ENCODE measurements around the gene B4GALT5. TPM values are rescaled to one million over a fixed set of nuclear protein-coding genes. Genes with fewer than 3 reads are reported as not detected.
"Not testable (repeated sequence)": the region's sequence is repeated elsewhere in the genome, so short reads cannot be mapped to it uniquely, and the experiment has no call there.

Gene B4GALT5, protein sequence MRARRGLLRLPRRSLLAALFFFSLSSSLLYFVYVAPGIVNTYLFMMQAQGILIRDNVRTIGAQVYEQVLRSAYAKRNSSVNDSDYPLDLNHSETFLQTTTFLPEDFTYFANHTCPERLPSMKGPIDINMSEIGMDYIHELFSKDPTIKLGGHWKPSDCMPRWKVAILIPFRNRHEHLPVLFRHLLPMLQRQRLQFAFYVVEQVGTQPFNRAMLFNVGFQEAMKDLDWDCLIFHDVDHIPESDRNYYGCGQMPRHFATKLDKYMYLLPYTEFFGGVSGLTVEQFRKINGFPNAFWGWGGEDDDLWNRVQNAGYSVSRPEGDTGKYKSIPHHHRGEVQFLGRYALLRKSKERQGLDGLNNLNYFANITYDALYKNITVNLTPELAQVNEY
- total RNA-seq = 10 to 100 TPM; 28.1 to 30.9 TPM

DNA sequence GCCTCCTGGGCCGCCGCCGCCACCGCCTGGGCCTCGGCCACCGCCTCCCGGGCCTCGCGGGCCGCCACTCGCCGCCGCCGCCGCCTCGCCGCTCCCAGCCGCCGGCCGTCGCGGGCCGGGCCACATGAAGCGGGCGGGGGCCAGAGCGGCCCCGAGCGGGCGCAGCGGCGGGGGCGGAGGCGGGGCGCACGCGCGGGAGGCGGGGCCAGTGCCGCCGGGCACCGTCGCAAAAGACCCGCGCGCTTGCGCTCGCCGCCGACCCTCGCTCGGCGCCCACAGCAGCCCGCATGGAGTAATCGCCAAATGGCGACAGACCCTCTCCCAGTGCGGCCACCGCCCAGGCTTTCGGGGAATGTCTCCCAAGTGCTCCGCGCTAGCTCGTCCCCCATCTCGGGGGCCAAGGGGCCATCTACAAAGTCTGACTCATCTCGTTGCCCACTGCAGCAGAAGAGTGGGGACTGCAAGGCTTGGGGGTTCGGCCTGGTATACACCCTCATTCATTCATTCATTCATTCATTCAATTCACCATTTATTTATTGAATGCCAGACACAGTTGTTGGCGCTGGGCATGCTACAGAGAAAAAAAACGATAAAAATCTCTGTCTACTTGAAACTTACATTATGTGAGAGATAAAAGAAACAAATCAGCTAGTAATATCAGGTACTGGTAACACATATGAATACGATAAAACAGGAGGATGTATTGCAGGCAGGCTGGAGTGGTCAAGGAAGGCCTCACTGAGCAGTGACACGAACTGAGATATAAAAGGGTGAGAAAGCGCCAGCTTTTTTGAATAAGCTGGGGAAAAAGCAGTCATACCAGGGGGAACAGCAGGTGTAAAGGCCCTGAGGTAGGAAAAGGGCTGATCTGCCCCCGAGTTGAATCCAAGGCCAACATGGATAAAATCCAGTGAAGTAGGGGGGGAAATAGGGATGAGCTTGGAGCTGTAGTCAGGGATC is at the start of gene B4GALT5:
Gene B4GALT5, minus strand, starts transcription at position 126 of the 960 bp plus-strand sequence. CDS start 188 bp downstream, outside the sequence.
- no peaks in the 10 kb centered on the region for H3K9me3 Mint-ChIP-seq (ENCODE audit: low read depth)
- H3K27ac Mint-ChIP-seq = peak within 1 kb of the TSS; percentile 88
- peak within 1 kb of the TSS; percentile 86 for H3K4me3 Mint-ChIP-seq
- DNase-seq (peak; percentile 72), ATAC-seq (peak; percentile 92)
- peaks cover 17% of the 10 kb centered on the region for H3K36me3 Mint-ChIP-seq
- CTCF ChIA-PET = interaction anchor here (0.6 to 2.3 kb wide), 5 partner anchors 38 to 172 kb away, joined by 4 to 7 read pairs (median 5); no protein-coding TSS in a partner anchor
- H3K4me1 Mint-ChIP-seq = peaks cover 52% of the 10 kb centered on the region
- no peaks in the 10 kb centered on the region for H3K27me3 Mint-ChIP-seq

DNA sequence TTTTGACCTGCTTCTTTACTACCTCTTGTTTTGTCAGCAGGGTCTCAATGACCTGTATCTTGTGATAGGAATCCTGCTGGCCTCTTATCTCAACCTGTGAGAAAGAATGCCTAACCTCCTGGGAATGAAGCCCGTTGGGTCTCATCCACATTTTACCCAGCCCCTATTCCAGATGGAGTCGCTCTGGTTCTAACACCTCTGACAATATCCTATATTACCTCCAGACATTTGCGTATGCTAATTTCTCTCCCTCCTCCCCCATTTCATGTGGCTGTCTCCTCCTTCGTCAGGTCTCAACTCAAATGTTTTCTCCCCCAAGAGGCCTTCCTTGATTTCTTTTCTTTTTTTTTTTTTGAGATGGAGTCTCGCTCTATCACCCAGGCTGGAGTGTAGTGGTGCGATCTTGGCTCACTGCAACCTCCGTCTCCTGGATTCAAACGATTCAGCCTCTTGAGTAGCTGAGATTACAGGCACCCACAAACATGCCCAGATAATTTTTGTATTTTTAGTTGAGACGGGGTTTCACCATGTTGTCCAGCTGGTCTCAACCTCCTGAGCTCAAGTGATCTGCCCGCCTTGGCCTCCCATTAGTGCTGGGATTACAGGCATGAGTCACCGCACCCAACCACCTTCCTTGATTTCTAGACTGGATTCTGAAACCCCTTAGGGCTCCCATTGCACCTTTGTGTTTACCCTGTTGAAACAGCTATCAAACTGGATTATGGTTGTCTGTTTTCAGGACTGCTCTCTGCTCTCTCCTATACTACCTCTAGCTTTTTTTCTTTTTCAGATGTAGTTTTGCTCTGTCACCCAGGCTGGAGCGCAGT is 49.5 kb upstream of the B4GALT5 start:
- peaks cover 12% of the 10 kb centered on the region for H3K4me1 Mint-ChIP-seq
- H3K4me3 Mint-ChIP-seq = no peak overlapping the region
- no peak overlapping the region for H3K27ac Mint-ChIP-seq
- CTCF ChIA-PET = no interaction called here
- H3K9me3 Mint-ChIP-seq (ENCODE audit: low read depth) = no peaks in the 10 kb centered on the region
- DNase-seq (no peak), ATAC-seq (no peak)
- peaks cover 36% of the 10 kb centered on the region for H3K27me3 Mint-ChIP-seq
- no peaks in the 10 kb centered on the region for H3K36me3 Mint-ChIP-seq

DNA sequence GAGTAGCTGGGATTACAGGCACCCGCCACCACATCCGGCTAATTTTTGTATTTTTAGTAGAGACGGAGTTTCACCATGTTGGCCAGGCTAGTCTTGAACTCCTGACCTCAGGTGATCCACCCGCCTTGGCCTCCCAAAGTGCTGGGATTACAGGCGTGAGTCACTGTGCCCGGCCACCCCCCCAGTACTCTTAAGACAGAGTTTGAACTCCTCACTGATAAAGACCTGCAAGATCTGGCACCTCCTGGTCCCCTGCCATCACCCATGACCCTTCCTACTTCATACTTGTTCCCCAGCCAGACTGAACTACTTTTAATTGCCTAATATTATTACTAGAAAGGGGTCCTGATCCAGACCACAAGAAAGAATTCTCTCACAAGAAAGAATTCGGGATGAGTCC is 48.2 kb upstream of the B4GALT5 start:
- H3K4me1 Mint-ChIP-seq; H3K36me3 Mint-ChIP-seq; CTCF ChIA-PET; DNase-seq; H3K27ac Mint-ChIP-seq; H3K9me3 Mint-ChIP-seq (ENCODE audit: low read depth); H3K4me3 Mint-ChIP-seq; ATAC-seq: not testable (repeated sequence)
- peaks cover 37% of the 10 kb centered on the region for H3K27me3 Mint-ChIP-seq

DNA sequence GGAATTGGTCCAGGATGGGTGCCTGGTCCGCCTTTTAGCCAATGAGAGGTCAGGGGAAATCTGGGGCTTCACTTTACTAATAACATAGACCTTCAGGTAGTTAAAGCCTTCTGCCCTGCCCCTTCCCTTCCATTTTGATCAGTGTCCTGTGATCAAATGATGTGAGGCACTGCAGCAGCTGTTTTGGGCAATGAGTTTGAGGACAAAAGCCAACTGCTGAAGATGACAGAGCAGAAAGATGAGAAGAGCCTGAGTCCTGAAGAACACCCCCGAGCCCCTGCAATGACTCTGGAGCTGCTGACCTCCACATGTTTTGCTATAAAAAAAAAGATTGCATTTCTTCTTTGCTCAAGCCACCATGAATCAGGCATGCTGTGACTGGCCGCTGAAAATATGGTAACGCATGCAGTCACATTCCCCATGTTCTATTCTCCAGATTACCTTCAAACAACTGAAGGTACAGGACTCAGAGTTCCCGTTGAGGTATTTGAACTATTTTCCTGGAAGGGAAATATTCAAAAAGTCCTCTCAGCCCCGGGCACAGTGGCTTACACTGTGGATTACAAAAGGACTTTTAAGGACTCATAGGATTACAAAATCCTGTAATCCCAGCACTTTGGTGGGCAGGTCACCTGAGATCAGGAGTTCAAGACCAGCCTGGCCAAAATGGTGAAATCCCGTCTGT is 45.7 kb upstream of the B4GALT5 start:
- Mint-ChIP-seq H3K36me3 (no peaks in the 10 kb centered on the region), H3K9me3 (ENCODE audit: low read depth) (no peaks in the 10 kb centered on the region), H3K4me3 (no peak overlapping the region), H3K27ac (no peak overlapping the region), H3K27me3 (peaks cover 37% of the 10 kb centered on the region), H3K4me1 (no peaks in the 10 kb centered on the region)
- no peak for DNase-seq
- ATAC-seq = no peak
- CTCF ChIA-PET = interaction anchor here (1.0 kb wide), 1 partner anchor 18 kb away, joined by 3 read pairs; no protein-coding TSS in a partner anchor

DNA sequence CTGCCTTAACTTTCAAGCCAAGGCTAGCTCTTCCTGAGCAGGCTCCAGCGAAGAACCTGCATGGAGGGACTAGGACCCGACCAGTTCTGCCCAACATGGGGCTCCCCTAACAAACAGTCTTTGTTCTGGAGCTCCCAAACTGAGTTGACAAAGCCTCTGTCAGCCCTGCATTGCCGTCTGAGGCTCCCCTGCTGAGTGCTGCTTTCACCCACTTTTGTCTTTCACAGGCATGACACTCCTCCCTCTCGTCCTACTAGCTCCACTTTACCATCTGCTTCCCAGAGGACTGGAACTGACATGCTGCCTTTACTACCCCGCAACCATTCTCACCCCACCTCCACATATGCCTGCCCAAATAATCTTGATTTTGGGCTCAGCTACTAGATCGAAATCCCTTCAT is 45.1 kb upstream of the B4GALT5 start:
- Mint-ChIP-seq H3K9me3 (ENCODE audit: low read depth) (no peaks in the 10 kb centered on the region), H3K4me3 (no peak overlapping the region), H3K27ac (no peak overlapping the region), H3K27me3 (peaks cover 38% of the 10 kb centered on the region), H3K4me1 (no peaks in the 10 kb centered on the region), H3K36me3 (no peaks in the 10 kb centered on the region)
- DNase-seq (no peak), ATAC-seq (no peak)
- CTCF ChIA-PET = interaction anchor here (1.0 kb wide), 1 partner anchor 18 kb away, joined by 3 read pairs; no protein-coding TSS in a partner anchor

DNA sequence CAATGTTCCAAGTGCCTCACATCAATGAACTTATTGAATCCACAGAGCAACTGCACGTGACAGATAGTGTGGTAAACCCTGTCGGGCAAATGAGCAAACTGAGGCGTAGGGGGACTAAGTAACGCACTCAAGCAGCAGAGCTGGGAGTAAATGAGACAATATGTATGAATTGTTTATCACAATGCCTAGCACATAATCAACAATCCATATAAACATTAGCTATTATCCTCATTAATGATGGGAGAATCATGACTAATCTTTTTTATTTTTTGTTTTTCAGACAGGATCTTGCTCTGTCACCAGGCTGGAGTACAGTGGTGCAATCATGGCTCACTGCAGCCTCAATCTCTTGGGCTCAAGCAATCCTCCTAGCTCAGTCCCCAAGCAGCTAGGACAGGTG is 43.9 kb upstream of the B4GALT5 start:
- DNase-seq (no peak), ATAC-seq (no peak)
- no peaks in the 10 kb centered on the region for H3K36me3 Mint-ChIP-seq
- no peaks in the 10 kb centered on the region for H3K4me1 Mint-ChIP-seq
- CTCF ChIA-PET = no interaction called here
- H3K27me3 Mint-ChIP-seq = peaks cover 36% of the 10 kb centered on the region
- no peaks in the 10 kb centered on the region for H3K9me3 Mint-ChIP-seq (ENCODE audit: low read depth)
- no peak overlapping the region for H3K4me3 Mint-ChIP-seq
- H3K27ac Mint-ChIP-seq = no peak overlapping the region

DNA sequence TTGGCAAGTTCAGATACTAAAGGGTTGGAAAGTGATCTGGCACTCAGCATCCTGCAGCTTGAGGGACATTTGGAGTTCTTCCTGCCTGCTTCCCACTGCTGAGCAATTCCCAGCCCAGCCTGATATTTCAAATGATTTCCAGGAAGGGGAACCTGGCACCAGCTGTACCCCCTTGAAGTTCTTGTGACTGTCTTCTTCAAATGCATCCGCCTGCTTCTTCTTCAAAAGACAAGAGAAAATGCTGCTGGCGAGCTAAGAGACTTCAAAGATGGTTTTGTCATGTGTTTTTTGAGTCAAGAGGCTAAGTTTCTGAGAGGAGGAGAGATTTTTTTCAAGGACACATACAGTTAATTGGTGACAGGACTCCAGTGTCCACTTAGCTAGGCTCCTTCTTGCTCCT is 42.6 kb upstream of the B4GALT5 start:
- DNase-seq (no peak), ATAC-seq (no peak)
- H3K4me1 Mint-ChIP-seq = peaks cover 3% of the 10 kb centered on the region
- H3K9me3 Mint-ChIP-seq (ENCODE audit: low read depth) = no peaks in the 10 kb centered on the region
- CTCF ChIA-PET = no interaction called here
- peaks cover 38% of the 10 kb centered on the region for H3K27me3 Mint-ChIP-seq
- no peaks in the 10 kb centered on the region for H3K36me3 Mint-ChIP-seq
- H3K4me3 Mint-ChIP-seq = no peak overlapping the region
- no peak overlapping the region for H3K27ac Mint-ChIP-seq

DNA sequence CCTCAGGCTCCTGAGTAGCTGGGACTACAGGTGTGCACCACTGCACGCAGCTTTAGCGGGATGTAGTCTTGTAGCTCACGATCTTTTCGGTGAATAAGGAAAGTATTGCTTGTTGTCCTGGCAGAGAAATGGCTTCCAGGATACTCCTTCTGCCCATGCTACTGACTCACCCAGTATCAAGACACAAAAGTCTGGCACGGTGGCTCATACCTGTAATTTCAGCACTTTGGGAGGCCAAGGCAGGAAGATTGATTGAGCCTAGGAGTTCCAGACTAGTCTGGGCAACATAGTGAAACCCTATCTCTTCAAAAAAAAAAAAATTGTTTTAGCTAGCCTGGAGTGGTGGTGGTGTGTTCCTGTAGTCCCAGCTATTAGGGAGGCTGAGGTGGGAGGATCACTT is 40.9 kb upstream of the B4GALT5 start:
- no peak overlapping the region for H3K4me3 Mint-ChIP-seq
- ATAC-seq (no peak), DNase-seq (no peak)
- no peaks in the 10 kb centered on the region for H3K36me3 Mint-ChIP-seq
- H3K27ac Mint-ChIP-seq = no peak overlapping the region
- CTCF ChIA-PET = no interaction called here
- peaks cover 14% of the 10 kb centered on the region for H3K4me1 Mint-ChIP-seq
- H3K27me3 Mint-ChIP-seq = peaks cover 32% of the 10 kb centered on the region
- H3K9me3 Mint-ChIP-seq (ENCODE audit: low read depth) = no peaks in the 10 kb centered on the region

DNA sequence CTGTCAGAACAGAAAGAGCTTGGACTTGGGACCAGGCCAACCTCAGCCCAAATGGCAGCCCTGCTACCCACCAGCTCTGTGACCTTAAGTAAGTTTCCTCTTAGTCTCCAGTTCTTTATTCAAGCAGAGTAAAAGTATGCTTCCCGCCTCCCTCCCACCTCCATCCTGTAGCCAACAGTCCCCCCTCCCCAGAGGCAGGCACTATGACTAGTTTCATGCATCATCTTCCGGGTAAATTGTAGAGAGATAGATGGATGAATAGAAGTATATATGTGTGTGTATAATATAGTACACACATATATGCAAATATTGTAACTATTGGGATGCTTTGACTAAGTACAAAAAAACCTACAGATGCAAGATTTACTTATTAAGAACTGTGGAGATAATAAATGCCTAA is 39.5 kb upstream of the B4GALT5 start:
- Mint-ChIP-seq H3K36me3 (no peaks in the 10 kb centered on the region), H3K9me3 (ENCODE audit: low read depth) (no peaks in the 10 kb centered on the region), H3K4me3 (no peak overlapping the region), H3K27me3 (peaks cover 27% of the 10 kb centered on the region), H3K4me1 (peaks cover 14% of the 10 kb centered on the region), H3K27ac (no peak overlapping the region)
- CTCF ChIA-PET = interaction anchor here (0.7 kb wide), 1 partner anchor 318 kb away, joined by 3 read pairs; no protein-coding TSS in a partner anchor
- DNase-seq (no peak), ATAC-seq (no peak)

DNA sequence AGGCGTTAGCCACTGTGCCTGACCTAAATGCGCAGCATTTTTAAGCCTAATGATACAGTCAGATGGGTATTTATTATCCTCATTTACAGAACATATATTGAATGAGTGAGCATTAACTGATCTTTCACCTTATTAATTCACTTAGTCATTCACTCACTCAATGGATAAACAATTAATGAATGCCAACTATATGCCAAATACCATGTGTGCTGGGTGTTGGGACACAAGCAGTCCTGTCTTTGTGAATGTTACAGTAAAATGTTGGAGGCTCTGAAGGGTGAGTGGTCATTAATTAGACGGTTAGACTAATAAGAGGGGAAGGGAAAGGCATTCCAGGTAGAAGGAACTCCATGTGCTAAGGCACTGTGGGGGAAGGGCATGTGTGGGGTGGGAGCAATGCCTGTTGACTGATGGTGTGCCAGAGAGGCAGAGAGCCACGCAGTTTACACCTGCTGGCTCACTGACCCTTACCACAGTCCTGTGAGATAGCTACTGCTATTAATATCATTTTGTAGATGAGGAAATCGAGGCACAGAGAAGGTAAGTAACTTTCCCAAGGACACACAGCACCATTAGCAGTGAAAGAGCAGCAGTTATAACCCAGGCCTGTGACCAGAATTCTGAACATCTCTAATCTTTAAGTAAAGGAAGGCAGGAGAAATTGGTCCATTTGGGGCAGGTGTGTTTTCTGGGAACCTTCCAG is 38.7 kb upstream of the B4GALT5 start:
- H3K27ac Mint-ChIP-seq = no peak overlapping the region
- H3K27me3 Mint-ChIP-seq = peaks cover 24% of the 10 kb centered on the region
- no peak overlapping the region for H3K4me3 Mint-ChIP-seq
- CTCF ChIA-PET = no interaction called here
- ATAC-seq (no peak), DNase-seq (no peak)
- H3K9me3 Mint-ChIP-seq (ENCODE audit: low read depth) = no peaks in the 10 kb centered on the region
- no peaks in the 10 kb centered on the region for H3K36me3 Mint-ChIP-seq
- peaks cover 14% of the 10 kb centered on the region for H3K4me1 Mint-ChIP-seq

DNA sequence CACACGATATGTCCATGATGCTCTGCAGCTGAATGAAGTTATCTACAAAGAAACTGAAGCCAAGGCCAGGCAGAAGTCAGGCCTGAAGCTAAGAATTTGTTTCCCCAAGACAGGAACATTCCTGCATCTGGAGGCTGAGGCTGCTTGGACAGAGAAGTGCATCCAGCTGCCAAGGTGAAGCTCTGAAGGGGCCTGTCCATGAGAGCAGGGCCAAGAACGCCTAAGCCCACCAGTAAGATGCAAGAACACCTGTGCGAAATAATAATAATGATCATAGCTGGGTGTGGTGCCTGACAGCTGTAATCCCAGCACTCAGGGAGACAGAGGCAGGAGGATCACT is 37.7 kb upstream of the B4GALT5 start:
- Mint-ChIP-seq H3K4me1 (peaks cover 14% of the 10 kb centered on the region), H3K4me3 (no peak overlapping the region), H3K27me3 (peaks cover 18% of the 10 kb centered on the region), H3K27ac (no peak overlapping the region), H3K9me3 (ENCODE audit: low read depth) (no peaks in the 10 kb centered on the region), H3K36me3 (no peaks in the 10 kb centered on the region)
- CTCF ChIA-PET = interaction anchor here (0.6 to 1.4 kb wide), 3 partner anchors 12 to 30 kb away, joined by 3 to 4 read pairs (median 4); no protein-coding TSS in a partner anchor
- DNase-seq (no peak), ATAC-seq (no peak)
